Panc1 (cell line): ENCODE measurements around the gene FARSB. TPM values are rescaled to one million over a fixed set of nuclear protein-coding genes. Genes with fewer than 3 reads are reported as not detected.

Experiments used
- ATAC-seq: fragments of 200-7000 bp; cut with Tn5 transposase; 2 replicates; pipeline ENCODE4 v1.9.1; 2020; ENCODE audit warnings: mild to moderate bottlenecking, moderate library complexity
- BruUV-seq: library from RNA; stranded (reverse); fragments of 400-500 nt; replicated peaks from 2 replicates; lab custom pipeline; 2021; lab: Mats Ljungman, UMichigan
- CTCF ChIA-PET: fragments of 300-600 bp; sonication (Branson Sonifier 250); formaldehyde crosslinking; loops from one replicate; lab custom pipeline; 2022; ENCODE audit warnings: antibody characterized with exemption; lab: Charles Lee
- POLR2A ChIA-PET: fragments of 300-600 bp; sonication (Branson Sonifier 250); formaldehyde crosslinking; loops from one replicate; lab custom pipeline; 2022; ENCODE audit warnings: antibody characterized with exemption; lab: Charles Lee
- DNase-seq: peaks from one replicate; pipeline ENCODE4 v3.0.0-alpha.2; 2010; ENCODE audit warnings: low read depth, low spot score
- H3K27ac ChIP-seq: 2 replicates; pipeline ENCODE4 v1.5.1; 2011; ENCODE audit warnings: mild to moderate bottlenecking, low read length, inconsistent platforms
- H3K27me3 ChIP-seq: fragments of 200-500 bp; sonication (Bioruptor generic); 2 replicates; pipeline ENCODE4 v1.6.0; 2014; ENCODE audit warnings: low read length, inconsistent platforms; ENCODE audit not compliant: control insufficient read depth, insufficient read depth
- H3K36me3 ChIP-seq: fragments of 200-500 bp; sonication (Bioruptor generic); 2 replicates; pipeline ENCODE4 v1.5.1; 2014; ENCODE audit warnings: inconsistent platforms, mild to moderate bottlenecking, low read length, moderate library complexity; ENCODE audit not compliant: control insufficient read depth, insufficient read depth
- H3K4me1 ChIP-seq: 2 replicates; pipeline ENCODE4 v1.5.1; 2011; ENCODE audit warnings: inconsistent platforms, mild to moderate bottlenecking, low read length, moderate library complexity; ENCODE audit not compliant: control insufficient read depth, insufficient read depth
- H3K4me3 ChIP-seq, 2 experiments: 2 replicates each; pipeline ENCODE4 v1.5.1; 2011 to 2012; ENCODE audit warnings: low read depth in 2 of 2, low read length in 2 of 2, mild to moderate bottlenecking in 2 of 2, inconsistent platforms in 1 of 2, moderate library complexity in 1 of 2
- H3K9me3 ChIP-seq: fragments of 200-500 bp; sonication (Bioruptor generic); 2 replicates; pipeline ENCODE4 v1.5.1; 2014; ENCODE audit warnings: low read depth, mild to moderate bottlenecking, inconsistent platforms, low read length, moderate library complexity; ENCODE audit not compliant: control insufficient read depth, insufficient read depth
- POLR2AphosphoS5 ChIP-seq: IDR thresholded peaks from 2 replicates; pipeline ENCODE4 v1.6.1; 2012; ENCODE audit warnings: mild to moderate bottlenecking, low read depth, low read length, moderate library complexity
- SIN3A ChIP-seq: IDR thresholded peaks from 2 replicates; pipeline ENCODE4 v1.6.1; 2012; ENCODE audit warnings: low read depth, mild to moderate bottlenecking, low read length, moderate library complexity, borderline replicate concordance; ENCODE audit not compliant: insufficient read depth
- TCF7L2 ChIP-seq: IDR thresholded peaks from 2 replicates; pipeline ENCODE4 v1.6.1; 2011; ENCODE audit warnings: mild to moderate bottlenecking, low read depth, low read length, inconsistent platforms
- in situ Hi-C: cut with HindIII; loops from 2 replicates; pipeline ENCODE4 v1.10.0; 2016; ENCODE audit warnings: low sequenced_read_pairs, low pct_unique_long_range_greater_than_20kb
- intact Hi-C: fragments of 100-400 bp; cut with micrococcal nuclease; formaldehyde crosslinking; loops from one replicate; pipeline ENCODE4 v1.10.0; 2022; ENCODE audit not compliant: unreplicated experiment
- total RNA-seq: library from RNA; stranded (reverse); gene quantifications from one replicate; pipeline ENCODE4 v1.2.1, GENCODE V29; 2021; ENCODE audit not compliant: unreplicated experiment
- TF ChIP-seq, protein P1 (sequence below): fragments of 450-650 bp; IDR thresholded peaks from 2 replicates; pipeline ENCODE4 v1.5.1; 2017; ENCODE audit warnings: mild to moderate bottlenecking
- TF ChIP-seq, protein P2 (sequence below), 2 experiments: IDR thresholded peaks; 2 replicates each; pipeline ENCODE4 v1.6.1; 2011 to 2012; ENCODE audit warnings: low read depth in 2 of 2, control low read depth in 1 of 2, low read length in 1 of 2, mild to moderate bottlenecking in 1 of 2, moderate library complexity in 1 of 2; ENCODE audit not compliant: insufficient read depth in 1 of 2

FARSB gene
- total RNA-seq, 1 experiment from 2014 or later: 31.6 TPM

DNA sequence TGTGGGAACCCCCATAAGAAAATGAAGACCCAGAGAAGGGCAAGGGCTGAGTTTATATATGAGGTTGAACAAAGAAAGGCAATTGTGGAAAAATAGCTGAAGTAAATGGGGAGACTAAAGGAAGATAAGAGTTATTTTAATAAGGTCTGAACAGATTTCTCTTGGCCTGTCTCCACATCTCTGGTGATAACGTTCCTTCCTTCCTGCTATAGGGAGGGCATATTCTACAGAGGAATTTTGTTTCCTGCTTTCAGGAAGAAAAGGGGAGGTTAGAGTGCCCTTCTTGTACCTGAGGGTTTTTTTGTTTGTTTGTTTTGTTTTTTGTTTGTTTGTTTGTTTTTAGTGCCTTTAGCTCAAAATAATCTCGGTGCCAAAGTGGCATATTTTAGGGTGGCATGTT is 47.2 kb upstream of the FARSB start:
- ATAC-seq (no peak), DNase-seq (no peak)
- intact Hi-C loops (no loop called here), in situ Hi-C loops (no loop called here)
- Histone ChIP-seq H3K9me3 (no peaks in the 10 kb centered on the region), H3K36me3 (no peaks in the 10 kb centered on the region), H3K27me3 (no peaks in the 10 kb centered on the region), H3K4me3 (no peak overlapping the region), H3K4me1 (no peaks in the 10 kb centered on the region), H3K27ac (no peak overlapping the region)
- TF ChIP-seq, protein P1, sequence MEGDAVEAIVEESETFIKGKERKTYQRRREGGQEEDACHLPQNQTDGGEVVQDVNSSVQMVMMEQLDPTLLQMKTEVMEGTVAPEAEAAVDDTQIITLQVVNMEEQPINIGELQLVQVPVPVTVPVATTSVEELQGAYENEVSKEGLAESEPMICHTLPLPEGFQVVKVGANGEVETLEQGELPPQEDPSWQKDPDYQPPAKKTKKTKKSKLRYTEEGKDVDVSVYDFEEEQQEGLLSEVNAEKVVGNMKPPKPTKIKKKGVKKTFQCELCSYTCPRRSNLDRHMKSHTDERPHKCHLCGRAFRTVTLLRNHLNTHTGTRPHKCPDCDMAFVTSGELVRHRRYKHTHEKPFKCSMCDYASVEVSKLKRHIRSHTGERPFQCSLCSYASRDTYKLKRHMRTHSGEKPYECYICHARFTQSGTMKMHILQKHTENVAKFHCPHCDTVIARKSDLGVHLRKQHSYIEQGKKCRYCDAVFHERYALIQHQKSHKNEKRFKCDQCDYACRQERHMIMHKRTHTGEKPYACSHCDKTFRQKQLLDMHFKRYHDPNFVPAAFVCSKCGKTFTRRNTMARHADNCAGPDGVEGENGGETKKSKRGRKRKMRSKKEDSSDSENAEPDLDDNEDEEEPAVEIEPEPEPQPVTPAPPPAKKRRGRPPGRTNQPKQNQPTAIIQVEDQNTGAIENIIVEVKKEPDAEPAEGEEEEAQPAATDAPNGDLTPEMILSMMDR: no peak
- no peak for TF ChIP-seq TCF7L2
- TF ChIP-seq POLR2AphosphoS5: no peak
- TF ChIP-seq, protein P2, sequence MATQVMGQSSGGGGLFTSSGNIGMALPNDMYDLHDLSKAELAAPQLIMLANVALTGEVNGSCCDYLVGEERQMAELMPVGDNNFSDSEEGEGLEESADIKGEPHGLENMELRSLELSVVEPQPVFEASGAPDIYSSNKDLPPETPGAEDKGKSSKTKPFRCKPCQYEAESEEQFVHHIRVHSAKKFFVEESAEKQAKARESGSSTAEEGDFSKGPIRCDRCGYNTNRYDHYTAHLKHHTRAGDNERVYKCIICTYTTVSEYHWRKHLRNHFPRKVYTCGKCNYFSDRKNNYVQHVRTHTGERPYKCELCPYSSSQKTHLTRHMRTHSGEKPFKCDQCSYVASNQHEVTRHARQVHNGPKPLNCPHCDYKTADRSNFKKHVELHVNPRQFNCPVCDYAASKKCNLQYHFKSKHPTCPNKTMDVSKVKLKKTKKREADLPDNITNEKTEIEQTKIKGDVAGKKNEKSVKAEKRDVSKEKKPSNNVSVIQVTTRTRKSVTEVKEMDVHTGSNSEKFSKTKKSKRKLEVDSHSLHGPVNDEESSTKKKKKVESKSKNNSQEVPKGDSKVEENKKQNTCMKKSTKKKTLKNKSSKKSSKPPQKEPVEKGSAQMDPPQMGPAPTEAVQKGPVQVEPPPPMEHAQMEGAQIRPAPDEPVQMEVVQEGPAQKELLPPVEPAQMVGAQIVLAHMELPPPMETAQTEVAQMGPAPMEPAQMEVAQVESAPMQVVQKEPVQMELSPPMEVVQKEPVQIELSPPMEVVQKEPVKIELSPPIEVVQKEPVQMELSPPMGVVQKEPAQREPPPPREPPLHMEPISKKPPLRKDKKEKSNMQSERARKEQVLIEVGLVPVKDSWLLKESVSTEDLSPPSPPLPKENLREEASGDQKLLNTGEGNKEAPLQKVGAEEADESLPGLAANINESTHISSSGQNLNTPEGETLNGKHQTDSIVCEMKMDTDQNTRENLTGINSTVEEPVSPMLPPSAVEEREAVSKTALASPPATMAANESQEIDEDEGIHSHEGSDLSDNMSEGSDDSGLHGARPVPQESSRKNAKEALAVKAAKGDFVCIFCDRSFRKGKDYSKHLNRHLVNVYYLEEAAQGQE (IDR thresholded peaks at IDR 0.05; ENCODE audit: insufficient read depth in 1 of 2, low read depth in 2 of 2, low read length in 1 of 2): no peak
- no peak for TF ChIP-seq SIN3A
- CTCF ChIA-PET: no interaction called here
- BruUV-seq: no TSS peak
- POLR2A ChIA-PET: no interaction called here

- no peaks in the 10 kb centered on the region for H3K27me3 ChIP-seq
- no peak overlapping the region for H3K27ac ChIP-seq
- TF ChIP-seq, protein P1: no peak
- TF ChIP-seq TCF7L2: no peak
- no peak for TF ChIP-seq SIN3A
- TF ChIP-seq POLR2AphosphoS5: no peak
- H3K36me3 ChIP-seq: no peaks in the 10 kb centered on the region
- POLR2A ChIA-PET: no interaction called here
- in situ Hi-C loops: no loop called here
- intact Hi-C loops: no loop called here
- H3K4me3 ChIP-seq: no peak overlapping the region
- no peaks in the 10 kb centered on the region for H3K4me1 ChIP-seq
- DNase-seq (no peak), ATAC-seq (no peak)
- BruUV-seq: no TSS peak
- CTCF ChIA-PET: no interaction called here
- no peaks in the 10 kb centered on the region for H3K9me3 ChIP-seq
Measured at GRCh38 chr2:222701721-222702131, 45.8 kb upstream of the FARSB start.
